Transverse colon (tissue), 4 donors: ENCODE measurements around the gene CCNJL. TPM values are rescaled to one million over a fixed set of nuclear protein-coding genes. Genes with fewer than 3 reads are reported as not detected.

Source experiments
- DNase-seq: peaks from one replicate; pipeline ENCODE4 v3.0.0-alpha.2; 2019
- H3K27ac ChIP-seq, 4 donors: fragments of 200-600 bp; sonication (generic); 2 replicates each; pipeline ENCODE4 v1.5.1; 2016 to 2018; ENCODE audit warnings: inconsistent platforms in 4 of 4
- H3K27me3 ChIP-seq: fragments of 200-600 bp; sonication (generic); 2 replicates; pipeline ENCODE4 v1.5.1; 2017; ENCODE audit warnings: inconsistent platforms
- H3K36me3 ChIP-seq, 4 donors: fragments of 200-600 bp; sonication (generic); 2 replicates each; pipeline ENCODE4 v1.5.1; 2017 to 2019; ENCODE audit warnings: inconsistent platforms in 4 of 4
- H3K4me1 ChIP-seq, 4 donors: fragments of 200-600 bp; sonication (generic); 2 replicates each; pipeline ENCODE4 v1.5.1; 2017 to 2020; ENCODE audit warnings: inconsistent platforms in 4 of 4
- H3K4me3 ChIP-seq, 4 donors: fragments of 200-600 bp; sonication (generic); 1 replicate in 1 of 4; 2 replicates in 3 of 4; pipeline versions ENCODE4 v1.5.1 to v1.6.1; 2017 to 2019; ENCODE audit warnings: inconsistent platforms in 4 of 4
- H3K9me3 ChIP-seq, 2 donors: fragments of 200-600 bp; sonication (generic); 2 replicates each; pipeline ENCODE4 v1.5.1; 2017 to 2019; ENCODE audit warnings: inconsistent platforms in 2 of 2
- CTCF ChIP-seq, 5 experiments: fragments of 200-600 bp in 3 of 5; fragments of 450-650 bp in 2 of 5; sonication (generic) in 3 of 5; IDR thresholded peaks; 1 replicate in 2 of 5; 2 replicates in 3 of 5; pipeline ENCODE4 v1.5.1; 2016 to 2017; ENCODE audit warnings: antibody characterized with exemption in 5 of 5, inconsistent platforms in 3 of 5, mild to moderate bottlenecking in 2 of 5, moderate library complexity in 1 of 5
- EP300 ChIP-seq: sonication (generic); formaldehyde crosslinking; IDR thresholded peaks from one replicate; pipeline ENCODE4 v1.6.1; 2017; ENCODE audit warnings: antibody characterized with exemption, low read depth
- POLR2A ChIP-seq: fragments of 450-650 bp; IDR thresholded peaks from one replicate; pipeline ENCODE4 v1.6.1; 2016; ENCODE audit warnings: antibody characterized with exemption, mild to moderate bottlenecking, moderate library complexity
- POLR2AphosphoS5 ChIP-seq, 3 donors: sonication (generic); formaldehyde crosslinking; IDR thresholded peaks; one replicate each; pipeline ENCODE4 v1.6.1; 2016; ENCODE audit warnings: antibody characterized with exemption in 3 of 3
- WGBS, 2 donors: methylation state at CpG; one replicate each; pipeline ENCODE4 v1.1.5; 2018; ENCODE audit warnings: low coverage in 1 of 2; 5-methylcytosine and 5-hydroxymethylcytosine counted together
- in situ Hi-C, 4 donors: fragments of 200-750 bp; cut with MboI; loops; one replicate each; pipeline versions ENCODE4 v1.15.0 to v1.15.1; 2017; ENCODE audit warnings: low sequenced_read_pairs in 3 of 4, low pct_ligation_motif_present in 1 of 4, low pct_unique_long_range_greater_than_20kb in 1 of 4
- intact Hi-C: fragments of 100-400 bp; cut with DNase I; formaldehyde crosslinking; loops from one replicate; pipeline ENCODE4 v1.15.1; 2023; ENCODE audit warnings: low total_unique reads
- total RNA-seq, 4 donors: library from RNA; depleted of rRNA; stranded (reverse); fragments of >200 nt; gene quantifications; one replicate each; pipeline ENCODE4 v1.1.0, GENCODE V29; 2016

Gene CCNJL
- total RNA-seq, 4 donors from 2014 or later, result 23.9 to 37.6 (median 28.3) TPM

GRCh38 chr5:160235731-160236130 lies 76.6 kb downstream of the CCNJL start:
- Histone ChIP-seq H3K9me3 (no peaks in the 10 kb centered on the region), H3K4me1 (no peaks in the 10 kb centered on the region), H3K4me3 (no peak overlapping the region), H3K27ac (no peak overlapping the region), H3K36me3 (no peaks in the 10 kb centered on the region), H3K27me3 (no peaks in the 10 kb centered on the region)
- TF ChIP-seq EP300, result no peak
- no peak for TF ChIP-seq POLR2A
- no peak for TF ChIP-seq POLR2AphosphoS5 (IDR thresholded peaks at IDR 0.05)
- no peak for TF ChIP-seq CTCF (IDR thresholded peaks at IDR 0.05)
- in situ Hi-C loops, result no loop called here
- intact Hi-C loops, result no loop called here
- WGBS, 2 donors, result 74 to 88% methylated on average over 2 to 5 of the region's 5 CpGs
- DNase-seq, result no peak

GRCh38 chr5:160233215-160233614 lies 79.1 kb downstream of the CCNJL start:
- H3K4me1 ChIP-seq, result no peaks in the 10 kb centered on the region
- 79 to 91% methylated on average over 4 to 5 of the region's 5 CpGs for WGBS, 2 donors
- DNase-seq, result no peak
- intact Hi-C loops, result no loop called here
- no peaks in the 10 kb centered on the region for H3K9me3 ChIP-seq
- H3K27me3 ChIP-seq, result no peaks in the 10 kb centered on the region
- no peaks in the 10 kb centered on the region for H3K36me3 ChIP-seq
- no peak overlapping the region for H3K4me3 ChIP-seq
- in situ Hi-C loops, result no loop called here
- TF ChIP-seq EP300, result no peak
- no peak for TF ChIP-seq CTCF (IDR thresholded peaks at IDR 0.05)
- TF ChIP-seq POLR2A, result no peak
- TF ChIP-seq POLR2AphosphoS5 (IDR thresholded peaks at IDR 0.05), result no peak
- H3K27ac ChIP-seq, result no peak overlapping the region

- in situ Hi-C loops, result no loop called here
- no peak for TF ChIP-seq POLR2AphosphoS5 (IDR thresholded peaks at IDR 0.05)
- no peak for TF ChIP-seq POLR2A
- TF ChIP-seq CTCF (IDR thresholded peaks at IDR 0.05), result no peak
- no peak for TF ChIP-seq EP300
- Histone ChIP-seq H3K4me3 (no peak overlapping the region), H3K27me3 (no peaks in the 10 kb centered on the region), H3K4me1 (no peaks in the 10 kb centered on the region), H3K27ac (no peak overlapping the region), H3K9me3 (no peaks in the 10 kb centered on the region), H3K36me3 (no peaks in the 10 kb centered on the region)
- 60 to 89% methylated on average over 1 to 10 of the region's 10 CpGs for WGBS, 2 donors
- DNase-seq, result no peak
- intact Hi-C loops, result no loop called here
Observed at GRCh38 chr5:160231783-160232342, 80.5 kb downstream of the CCNJL start.

GRCh38 chr5:160230686-160231527 lies 81.5 kb downstream of the CCNJL start:
- in situ Hi-C loops, result no loop called here
- H3K27me3 ChIP-seq, result no peaks in the 10 kb centered on the region
- TF ChIP-seq POLR2A, result no peak
- no peak for TF ChIP-seq CTCF (IDR thresholded peaks at IDR 0.05)
- no peak for TF ChIP-seq POLR2AphosphoS5 (IDR thresholded peaks at IDR 0.05)
- no peak for TF ChIP-seq EP300
- H3K27ac ChIP-seq, result no peak overlapping the region
- 80% methylated on average over 9 of the region's 9 CpGs; no CpG with 5 or more reads in 1 of the 2 donors for WGBS, 2 donors
- no peaks in the 10 kb centered on the region for H3K36me3 ChIP-seq
- no peak for DNase-seq
- intact Hi-C loops, result no loop called here
- no peaks in the 10 kb centered on the region for H3K4me1 ChIP-seq
- H3K9me3 ChIP-seq, result no peaks in the 10 kb centered on the region
- H3K4me3 ChIP-seq, result no peak overlapping the region
